ENCODE data around the gene SLX4IP. TPM values are rescaled to one million over a fixed set of nuclear protein-coding genes. Genes with fewer than 3 reads are reported as not detected.

Gene SLX4IP
- total and polyA plus RNA-seq, 2 of the 13 experiments (the other 11 are each of a cell fraction or from before 2014, with no cell fraction given) = 3.6 to 7.3 TPM

DNA sequence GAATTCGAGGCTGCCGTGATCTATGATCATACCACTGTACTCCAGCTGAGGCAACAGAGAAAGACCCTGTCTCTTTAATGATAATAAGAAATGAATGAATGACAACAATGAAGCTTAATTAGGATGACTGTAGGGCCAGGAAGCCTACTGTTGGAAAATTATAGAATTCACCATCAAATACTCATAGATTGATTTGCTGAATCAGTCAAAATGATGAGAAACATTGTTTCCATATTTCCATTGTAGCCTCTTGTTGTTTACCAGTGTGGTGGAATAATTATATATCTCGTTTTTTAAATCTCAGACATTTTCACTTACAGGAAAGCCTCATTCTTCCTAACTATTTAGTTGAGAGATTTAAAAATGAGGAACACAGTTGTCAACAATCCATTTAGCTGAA is 142.5 kb downstream of the SLX4IP start:
- FAIRE-seq = no peak
- Histone ChIP-seq H3K27ac (ENCODE audit: extremely low read length, insufficient read depth, low read length) (no peak overlapping the region), H3K79me2 (ENCODE audit: insufficient read depth, low read length) (no peaks in the 10 kb centered on the region), H3K36me3 (replicated peaks in 1 of 2; ENCODE audit: control insufficient read depth in 1 of 2, insufficient read depth in 2 of 2, low read length in 2 of 2) (no peaks in the 10 kb centered on the region; a peak in 1 of 5 replicates), H3K27me3 (ENCODE audit: control insufficient read depth in 1 of 2, insufficient read depth in 2 of 2, low read length in 2 of 2) (no peaks in the 10 kb centered on the region), H4K20me1 (ENCODE audit: insufficient read depth, low read length) (no peaks in the 10 kb centered on the region), H3K4me3 (replicated peaks in 1 of 3; ENCODE audit: insufficient read depth in 1 of 3, low read depth in 2 of 3, low read length in 3 of 3) (no peak overlapping the region), H2AFZ (ENCODE audit: low read length) (no peak overlapping the region), H3K4me1 (ENCODE audit: insufficient read depth, low read length) (peaks cover 25% of the 10 kb centered on the region), H3K9me3 (ENCODE audit: low read length) (no peaks in the 10 kb centered on the region), H3K4me2 (ENCODE audit: low read depth, low read length) (no peak overlapping the region), H3K9ac (ENCODE audit: insufficient read depth, low read depth, low read length) (no peak overlapping the region)
- BruUV-seq (replicated peaks) = no TSS peak
- intact Hi-C loops (cut with micrococcal nuclease; ENCODE audit: unreplicated experiment) = no loop called here
- TF ChIP-seq MAFK (conservative IDR thresholded peaks at IDR 0.05 in 1 of 2, IDR thresholded peaks at IDR 0.05 in 1 of 2; ENCODE audit: low read length in 2 of 2) = peak; percentile 34 to 60; a peak in 3 of 4 replicates
- TF ChIP-seq MAFF (IDR thresholded peaks at IDR 0.05; ENCODE audit: low read depth, low read length) = 0 out of 2 replicates have a peak, but pooled peaks have one; percentile 17
- TF ChIP-seq FOXC1 (CRISPR knock-in tag; IDR thresholded peaks at IDR 0.05; ENCODE audit: borderline replicate concordance) = no peak
- POLR2A ChIA-PET = interaction anchor here (0.8 to 2.8 kb wide), 3 partner anchors 12 to 95 kb away, joined by 3 to 7 read pairs (median 4); no protein-coding TSS in a partner anchor
- CTCF ChIA-PET (ENCODE audit: low intra/inter-chr PET ratio, low total read pairs) = no interaction called here
- 94% methylated on average over 3 of the region's 3 CpGs for WGBS (ENCODE audit: low lambda C conversion rate)
- ATAC-seq = no peak
- no peak for DNase-seq (ENCODE audit: low spot score)
- in situ Hi-C loops (cut with HindIII; ENCODE audit: extremely low pct_ligation_motif_present, low pct_unique_long_range_greater_than_20kb) = no loop called here

DNA sequence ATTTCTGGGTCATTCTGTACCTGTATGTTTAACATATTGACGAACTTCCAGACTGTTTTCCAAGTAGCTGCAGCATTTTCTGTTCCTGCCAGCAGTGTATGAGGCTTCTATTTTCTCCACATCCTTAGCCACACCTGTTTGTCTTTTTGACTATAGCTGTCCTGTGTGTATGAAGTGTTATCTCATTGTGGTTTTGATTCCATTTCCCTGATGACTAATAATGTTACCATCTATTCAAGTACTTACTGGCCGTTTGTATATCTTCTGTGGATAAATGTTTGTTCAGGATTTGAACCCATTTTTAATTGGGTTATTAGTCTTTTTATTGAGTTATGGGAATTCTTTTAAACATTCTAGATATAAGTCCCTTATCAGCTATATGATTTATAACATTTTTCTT is 143.5 kb downstream of the SLX4IP start:
- intact Hi-C loops (cut with micrococcal nuclease; ENCODE audit: unreplicated experiment) = no loop called here
- ChIA-PET POLR2A (interaction anchor here (0.8 to 2.8 kb wide), 3 partner anchors 11 to 94 kb away, joined by 3 to 7 read pairs (median 4); no protein-coding TSS in a partner anchor), CTCF (ENCODE audit: low intra/inter-chr PET ratio, low total read pairs) (no interaction called here)
- peak; percentile 71 for DNase-seq (ENCODE audit: low spot score)
- Histone ChIP-seq H4K20me1 (ENCODE audit: insufficient read depth, low read length) (no peaks in the 10 kb centered on the region), H3K27me3 (ENCODE audit: control insufficient read depth in 1 of 2, insufficient read depth in 2 of 2, low read length in 2 of 2) (no peaks in the 10 kb centered on the region), H3K27ac (ENCODE audit: extremely low read length, insufficient read depth, low read length) (no peak overlapping the region), H3K4me1 (ENCODE audit: insufficient read depth, low read length) (peaks cover 20% of the 10 kb centered on the region), H3K79me2 (ENCODE audit: insufficient read depth, low read length) (no peaks in the 10 kb centered on the region), H3K4me2 (ENCODE audit: low read depth, low read length) (no peak overlapping the region), H3K36me3 (replicated peaks in 1 of 2; ENCODE audit: control insufficient read depth in 1 of 2, insufficient read depth in 2 of 2, low read length in 2 of 2) (no peaks in the 10 kb centered on the region; a peak in 1 of 5 replicates), H3K4me3 (replicated peaks in 1 of 3; ENCODE audit: insufficient read depth in 1 of 3, low read depth in 2 of 3, low read length in 3 of 3) (no peak overlapping the region), H3K9ac (ENCODE audit: insufficient read depth, low read depth, low read length) (no peak overlapping the region), H2AFZ (ENCODE audit: low read length) (no peak overlapping the region), H3K9me3 (ENCODE audit: low read length) (no peaks in the 10 kb centered on the region)
- no TSS peak for BruUV-seq (replicated peaks)
- in situ Hi-C loops (cut with HindIII; ENCODE audit: extremely low pct_ligation_motif_present, low pct_unique_long_range_greater_than_20kb) = no loop called here
- WGBS (ENCODE audit: low lambda C conversion rate) = 66% methylated on average over 2 of the region's 2 CpGs
- no peak for FAIRE-seq
- ATAC-seq = no peak
- TF ChIP-seq, protein P1, sequence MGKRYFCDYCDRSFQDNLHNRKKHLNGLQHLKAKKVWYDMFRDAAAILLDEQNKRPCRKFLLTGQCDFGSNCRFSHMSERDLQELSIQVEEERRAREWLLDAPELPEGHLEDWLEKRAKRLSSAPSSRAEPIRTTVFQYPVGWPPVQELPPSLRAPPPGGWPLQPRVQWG (CRISPR knock-in tag; IDR thresholded peaks at IDR 0.05; ENCODE audit: borderline replicate concordance, low read depth) = no peak
- TF ChIP-seq ZFP36L2 (CRISPR knock-in tag; IDR thresholded peaks at IDR 0.05) (no peak), JUN (CRISPR knock-in tag; IDR thresholded peaks at IDR 0.05) (no peak), EP300 (IDR thresholded peaks at IDR 0.05; ENCODE audit: low read depth in 2 of 2, low read length in 2 of 2) (peak in 1 of 2 experiments; percentile 50; a peak in 1 of 4 replicates), EP300 (CRISPR knock-in tag; IDR thresholded peaks at IDR 0.05; ENCODE audit: borderline replicate concordance) (no peak)
- TF ChIP-seq, protein P2, sequence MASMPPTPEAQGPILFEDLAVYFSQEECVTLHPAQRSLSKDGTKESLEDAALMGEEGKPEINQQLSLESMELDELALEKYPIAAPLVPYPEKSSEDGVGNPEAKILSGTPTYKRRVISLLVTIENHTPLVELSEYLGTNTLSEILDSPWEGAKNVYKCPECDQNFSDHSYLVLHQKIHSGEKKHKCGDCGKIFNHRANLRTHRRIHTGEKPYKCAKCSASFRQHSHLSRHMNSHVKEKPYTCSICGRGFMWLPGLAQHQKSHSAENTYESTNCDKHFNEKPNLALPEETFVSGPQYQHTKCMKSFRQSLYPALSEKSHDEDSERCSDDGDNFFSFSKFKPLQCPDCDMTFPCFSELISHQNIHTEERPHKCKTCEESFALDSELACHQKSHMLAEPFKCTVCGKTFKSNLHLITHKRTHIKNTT (CRISPR knock-in tag; IDR thresholded peaks at IDR 0.05) = no peak
- TF ChIP-seq, protein P3, sequence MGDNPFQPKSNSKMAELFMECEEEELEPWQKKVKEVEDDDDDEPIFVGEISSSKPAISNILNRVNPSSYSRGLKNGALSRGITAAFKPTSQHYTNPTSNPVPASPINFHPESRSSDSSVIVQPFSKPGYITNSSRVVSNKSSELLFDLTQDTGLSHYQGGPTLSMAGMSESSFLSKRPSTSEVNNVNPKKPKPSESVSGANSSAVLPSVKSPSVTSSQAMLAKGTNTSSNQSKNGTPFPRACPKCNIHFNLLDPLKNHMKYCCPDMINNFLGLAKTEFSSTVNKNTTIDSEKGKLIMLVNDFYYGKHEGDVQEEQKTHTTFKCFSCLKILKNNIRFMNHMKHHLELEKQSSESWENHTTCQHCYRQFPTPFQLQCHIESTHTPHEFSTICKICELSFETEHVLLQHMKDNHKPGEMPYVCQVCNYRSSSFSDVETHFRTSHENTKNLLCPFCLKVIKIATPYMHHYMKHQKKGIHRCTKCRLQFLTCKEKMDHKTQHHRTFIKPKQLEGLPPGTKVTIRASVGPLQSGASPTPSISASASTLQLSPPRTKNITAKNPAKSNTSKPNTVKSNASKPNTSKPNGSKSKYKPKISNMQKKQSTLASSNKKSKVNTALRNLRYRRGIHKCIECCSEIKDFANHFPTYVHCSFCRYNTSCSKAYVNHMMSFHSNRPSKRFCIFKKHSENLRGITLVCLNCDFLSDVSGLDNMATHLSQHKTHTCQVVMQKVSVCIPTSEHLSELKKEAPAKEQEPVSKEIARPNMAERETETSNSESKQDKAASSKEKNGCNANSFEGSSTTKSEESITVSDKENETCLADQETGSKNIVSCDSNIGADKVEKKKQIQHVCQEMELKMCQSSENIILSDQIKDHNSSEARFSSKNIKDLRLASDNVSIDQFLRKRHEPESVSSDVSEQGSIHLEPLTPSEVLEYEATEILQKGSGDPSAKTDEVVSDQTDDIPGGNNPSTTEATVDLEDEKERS (CRISPR knock-in tag; IDR thresholded peaks at IDR 0.05) = no peak
